GM23248 (cell line): ENCODE measurements around the gene CCDC127. TPM values are rescaled to one million over a fixed set of nuclear protein-coding genes. Genes with fewer than 3 reads are reported as not detected.

Source experiments
- DNase-seq: peaks from one replicate; pipeline ENCODE4 v3.0.0-alpha.2; 2015
- H2AFZ ChIP-seq: fragments of 200-600 bp; sonication (generic); 2 replicates; pipeline ENCODE4 v1.6.1; 2016; ENCODE audit warnings: antibody characterized with exemption
- H3F3A ChIP-seq: fragments of 200-600 bp; sonication (generic); 2 replicates; pipeline ENCODE4 v1.6.1; 2016; ENCODE audit warnings: mild to moderate bottlenecking, antibody characterized with exemption, mixed run types; ENCODE audit not compliant: insufficient read depth
- H3K27ac ChIP-seq: fragments of 200-600 bp; sonication (generic); 2 replicates; pipeline ENCODE4 v1.5.1; 2016; ENCODE audit warnings: mild to moderate bottlenecking
- H3K27me3 ChIP-seq: fragments of 200-600 bp; sonication (generic); replicated peaks from 2 replicates; pipeline ENCODE4 v1.6.1; 2016; ENCODE audit warnings: mild to moderate bottlenecking; ENCODE audit not compliant: insufficient read depth
- H3K36me3 ChIP-seq: fragments of 200-600 bp; sonication (generic); 2 replicates; pipeline ENCODE4 v1.6.1; 2016; ENCODE audit warnings: low read depth, mild to moderate bottlenecking
- H3K4me1 ChIP-seq: fragments of 200-600 bp; sonication (generic); 2 replicates; pipeline ENCODE4 v1.6.1; 2016; ENCODE audit warnings: mild to moderate bottlenecking; ENCODE audit not compliant: insufficient read depth
- H3K4me2 ChIP-seq: fragments of 200-600 bp; sonication (generic); one replicate; pipeline ENCODE4 v1.6.1; 2016; ENCODE audit warnings: mild to moderate bottlenecking; ENCODE audit not compliant: unreplicated experiment
- H3K4me3 ChIP-seq: fragments of 200-600 bp; sonication (generic); 2 replicates; pipeline ENCODE4 v1.5.1; 2016; ENCODE audit warnings: mild to moderate bottlenecking
- H3K79me2 ChIP-seq: fragments of 200-600 bp; sonication (generic); 2 replicates; pipeline ENCODE4 v1.6.1; 2016; ENCODE audit warnings: mild to moderate bottlenecking; ENCODE audit not compliant: insufficient read depth
- H3K9ac ChIP-seq: fragments of 200-600 bp; sonication (generic); 2 replicates; pipeline ENCODE4 v1.6.1; 2016; ENCODE audit warnings: mild to moderate bottlenecking
- H3K9me2 ChIP-seq: fragments of 200-600 bp; sonication (generic); 2 replicates; pipeline ENCODE4 v1.6.1; 2016; ENCODE audit warnings: mixed run types, mild to moderate bottlenecking, moderate library complexity; ENCODE audit not compliant: insufficient read depth
- H3K9me3 ChIP-seq: fragments of 200-600 bp; sonication (generic); one replicate; pipeline ENCODE4 v1.6.1; 2017; ENCODE audit warnings: low read depth
- H4K20me1 ChIP-seq: fragments of 200-600 bp; sonication (generic); 2 replicates; pipeline ENCODE4 v1.6.0; 2016; ENCODE audit not compliant: insufficient read depth
- EZH2 ChIP-seq: fragments of 200-600 bp; sonication (generic); IDR thresholded peaks from 2 replicates; pipeline ENCODE4 v1.6.1; 2018; ENCODE audit warnings: antibody characterized with exemption, mild to moderate bottlenecking; ENCODE audit not compliant: insufficient read depth, poor library complexity, severe bottlenecking
- EZH2phosphoT487 ChIP-seq: fragments of 200-600 bp; sonication (generic); IDR thresholded peaks from 2 replicates; pipeline ENCODE4 v1.6.1; 2018; ENCODE audit warnings: antibody characterized with exemption, moderate library complexity, mild to moderate bottlenecking, low read depth; ENCODE audit not compliant: insufficient read depth
- WGBS, 2 experiments: methylation state at CpG; one replicate each; pipeline ENCODE4 v1.1.6; 2015 to 2017; ENCODE audit warnings: low lambda C conversion rate in 2 of 2, low coverage in 1 of 2; ENCODE audit errors: missing lambda C conversion rate in 2 of 2; 5-methylcytosine and 5-hydroxymethylcytosine counted together
- in situ Hi-C: fragments of 300-500 bp; cut with MboI; formaldehyde crosslinking; loops from 2 replicates; pipeline ENCODE4 v1.15.0; 2020
- polyA plus RNA-seq: library from polyadenylated mRNA; unstranded; fragments of >200 nt; fragmentation: Nextera tagmentation; extraction: Ambion mirVana; gene quantifications from 2 replicates; pipeline ENCODE4 v1.2.1, GENCODE V29; 2016
- total RNA-seq: library from RNA; depleted of rRNA; stranded (reverse); fragments of >200 nt; shearing (Covaris generic); gene quantifications from 2 replicates; pipeline ENCODE4 v1.2.3, GENCODE V29; 2014

CCDC127 gene
- total and polyA plus RNA-seq, 2 experiments from 2014 or later, result 6.3 to 11.3 TPM

DNA sequence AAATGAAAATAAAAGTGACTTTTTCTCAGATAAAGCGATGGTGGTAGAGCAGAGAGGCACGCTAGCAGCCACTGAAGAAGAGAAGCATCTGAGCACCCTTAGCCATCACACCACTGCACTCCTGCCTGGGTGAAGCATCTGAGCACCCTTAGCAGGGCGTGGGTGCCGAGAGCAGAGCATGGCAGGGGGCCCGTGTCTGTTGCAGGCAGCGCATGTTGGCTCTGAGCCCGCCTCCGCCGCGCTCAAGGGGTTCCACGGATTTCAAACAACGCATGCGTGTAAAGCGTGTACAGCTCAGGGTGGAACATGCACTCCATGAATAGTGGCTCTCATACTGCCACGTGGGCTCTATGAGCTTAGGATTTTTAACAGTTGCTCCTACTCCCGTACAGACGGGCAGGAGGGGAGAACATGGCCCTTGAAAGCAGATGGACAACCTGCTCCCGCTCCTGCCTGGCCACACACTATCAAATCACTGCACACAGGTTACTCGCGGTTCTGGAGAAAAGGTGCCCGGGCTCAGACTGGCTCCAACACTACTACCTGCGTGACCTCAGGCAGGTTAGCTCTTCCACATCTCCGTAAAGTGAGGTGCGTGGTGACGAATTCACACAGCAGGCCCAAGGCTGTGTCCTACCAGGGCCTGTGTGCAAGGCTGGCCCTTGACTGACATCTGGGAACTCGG lies 14.6 kb downstream of the CCDC127 start:
- Histone ChIP-seq H3F3A (no peaks in the 10 kb centered on the region), H3K27me3 (no peaks in the 10 kb centered on the region), H3K9ac (no peak overlapping the region), H3K4me1 (no peaks in the 10 kb centered on the region), H3K4me3 (no peak overlapping the region), H2AFZ (no peak overlapping the region), H3K4me2 (no peak overlapping the region), H3K79me2 (peaks cover 47% of the 10 kb centered on the region), H3K36me3 (peaks cover 11% of the 10 kb centered on the region; the same call in 1 of the 2 replicates), H3K9me2 (no peaks in the 10 kb centered on the region), H3K27ac (no peak overlapping the region), H3K9me3 (no peaks in the 10 kb centered on the region), H4K20me1 (peaks cover 6% of the 10 kb centered on the region; the same call in 1 of the 2 replicates)
- TF ChIP-seq EZH2phosphoT487, result no peak
- no peak for TF ChIP-seq EZH2
- DNase-seq, result no peak
- 93% methylated on average over 26 of the region's 26 CpGs for WGBS, 2 experiments
- in situ Hi-C loops, result no loop called here

DNA sequence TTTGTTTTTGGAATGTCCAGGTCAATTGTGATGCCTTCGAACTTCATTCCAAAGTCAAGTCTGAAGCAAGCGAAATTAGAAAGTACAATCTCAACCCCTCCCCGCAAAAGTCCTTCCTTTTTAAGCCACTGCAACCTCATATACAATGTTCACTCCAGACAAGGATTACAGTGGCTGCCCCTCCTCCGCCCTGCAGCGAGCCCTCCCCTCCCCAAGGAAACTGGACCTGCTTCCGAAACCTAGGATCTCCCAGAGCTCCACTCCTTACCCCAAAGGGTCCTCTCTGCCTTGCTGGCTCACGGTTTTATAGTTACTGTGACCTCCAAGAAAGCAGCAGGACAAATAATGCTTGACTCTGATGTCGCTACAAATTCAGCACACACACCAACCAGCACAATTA lies 16.3 kb downstream of the CCDC127 start:
- H3K4me2 ChIP-seq, result no peak overlapping the region
- no peak for TF ChIP-seq EZH2
- TF ChIP-seq EZH2phosphoT487, result no peak
- in situ Hi-C loops, result no loop called here
- no peaks in the 10 kb centered on the region for H3F3A ChIP-seq
- no peaks in the 10 kb centered on the region for H3K9me2 ChIP-seq
- H3K27me3 ChIP-seq, result no peaks in the 10 kb centered on the region
- H3K4me3 ChIP-seq, result no peak overlapping the region
- H3K36me3 ChIP-seq, result peaks cover 11% of the 10 kb centered on the region; the same call in 1 of the 2 replicates
- H3K9me3 ChIP-seq, result no peaks in the 10 kb centered on the region
- peaks cover 6% of the 10 kb centered on the region; the same call in 1 of the 2 replicates for H4K20me1 ChIP-seq
- 95 to 96% methylated on average over 8 of the region's 8 CpGs for WGBS, 2 experiments
- peaks cover 30% of the 10 kb centered on the region for H3K79me2 ChIP-seq
- no peaks in the 10 kb centered on the region for H3K4me1 ChIP-seq
- H2AFZ ChIP-seq, result no peak overlapping the region
- no peak overlapping the region for H3K9ac ChIP-seq
- no peak for DNase-seq
- H3K27ac ChIP-seq, result no peak overlapping the region

DNA sequence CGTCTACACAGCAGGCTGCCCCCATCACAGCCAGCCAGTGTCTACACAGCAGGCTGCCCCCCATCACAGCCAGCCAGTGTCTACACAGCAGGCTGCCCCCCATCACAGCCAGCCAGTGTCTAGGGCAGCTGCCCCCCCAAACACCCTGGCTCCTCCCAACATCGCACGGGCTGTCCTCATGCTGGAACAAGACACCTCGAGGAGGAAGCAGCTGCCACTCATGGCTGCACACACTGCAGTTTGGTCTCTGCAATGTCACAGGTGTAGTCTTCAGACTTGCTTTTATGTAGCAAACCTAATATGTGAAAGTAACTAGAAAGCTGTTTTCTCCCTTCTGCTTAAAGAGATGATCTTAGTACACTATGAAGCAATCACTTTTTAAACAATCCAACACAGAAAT lies 17.0 kb downstream of the CCDC127 start:
- no peak overlapping the region for H3K9ac ChIP-seq
- no peak for DNase-seq
- no peaks in the 10 kb centered on the region for H3F3A ChIP-seq
- H3K4me1 ChIP-seq, result no peaks in the 10 kb centered on the region
- peaks cover 24% of the 10 kb centered on the region for H3K79me2 ChIP-seq
- peaks cover 11% of the 10 kb centered on the region; the same call in 1 of the 2 replicates for H3K36me3 ChIP-seq
- in situ Hi-C loops, result no loop called here
- H3K27ac ChIP-seq, result no peak overlapping the region
- H3K4me3 ChIP-seq, result no peak overlapping the region
- no peak overlapping the region for H2AFZ ChIP-seq
- no peak overlapping the region for H3K4me2 ChIP-seq
- H3K9me2 ChIP-seq, result no peaks in the 10 kb centered on the region
- H3K9me3 ChIP-seq, result no peaks in the 10 kb centered on the region
- 55% methylated on average over 3 to 4 of the region's 4 CpGs for WGBS, 2 experiments
- TF ChIP-seq EZH2phosphoT487 (no peak), EZH2 (no peak)
- 0 out of 2 replicates have a peak, but pooled peaks cover 6% of the 10 kb centered on the region for H4K20me1 ChIP-seq
- no peaks in the 10 kb centered on the region for H3K27me3 ChIP-seq

DNA sequence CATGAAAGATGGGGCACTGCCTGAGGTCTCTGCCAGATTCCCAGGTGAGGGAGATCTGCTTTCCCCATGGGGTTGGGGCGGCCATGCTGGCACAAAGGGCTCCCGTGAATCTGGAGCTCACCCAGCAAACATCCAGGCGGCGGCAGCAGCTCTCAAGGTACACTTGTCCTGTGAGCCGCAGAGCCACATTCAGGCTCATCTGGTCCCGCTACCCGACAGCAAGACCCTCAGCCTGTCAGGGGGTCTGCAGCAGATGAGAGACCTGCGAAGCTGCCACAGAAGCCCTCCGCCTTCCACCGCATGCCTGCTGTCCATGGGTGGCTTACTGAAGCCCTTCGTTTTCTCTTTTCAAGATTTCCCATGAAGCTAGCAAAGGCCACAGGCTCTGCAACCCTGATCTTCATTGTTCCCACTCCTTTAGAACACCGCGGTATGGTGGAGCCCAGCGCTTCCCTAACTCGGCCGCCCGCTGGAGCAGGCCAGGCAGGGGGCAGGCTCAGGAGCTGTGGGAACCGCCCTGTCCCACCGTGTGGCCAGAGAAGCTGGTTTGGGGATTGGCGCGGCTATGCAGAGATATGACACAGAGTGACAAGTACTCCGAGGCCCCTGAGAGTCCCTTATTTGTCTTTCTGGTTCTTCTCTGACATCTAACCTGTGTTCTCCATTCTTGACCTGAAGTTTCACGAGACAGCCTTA lies 17.9 kb downstream of the CCDC127 start:
- no peak overlapping the region for H3K4me3 ChIP-seq
- no peaks in the 10 kb centered on the region for H3K4me1 ChIP-seq
- H4K20me1 ChIP-seq, result 0 out of 2 replicates have a peak, but pooled peaks cover 3% of the 10 kb centered on the region
- no peaks in the 10 kb centered on the region for H3K9me2 ChIP-seq
- in situ Hi-C loops, result no loop called here
- no peaks in the 10 kb centered on the region for H3F3A ChIP-seq
- DNase-seq, result no peak
- H3K4me2 ChIP-seq, result no peak overlapping the region
- H3K27ac ChIP-seq, result no peak overlapping the region
- TF ChIP-seq EZH2 (no peak), EZH2phosphoT487 (no peak)
- no peaks in the 10 kb centered on the region for H3K9me3 ChIP-seq
- no peaks in the 10 kb centered on the region for H3K27me3 ChIP-seq
- H3K9ac ChIP-seq, result no peak overlapping the region
- WGBS, 2 experiments, result 89 to 92% methylated on average over 23 of the region's 23 CpGs
- peaks cover 8% of the 10 kb centered on the region; the same call in 1 of the 2 replicates for H3K36me3 ChIP-seq
- H3K79me2 ChIP-seq, result peaks cover 15% of the 10 kb centered on the region
- no peak overlapping the region for H2AFZ ChIP-seq
